ENCODE data around the gene ROR2.
"Not testable (repeated sequence)": the region's sequence is repeated elsewhere in the genome, so short reads cannot be mapped to it uniquely, and the experiment has no call there.

The ROR2 gene

DNA sequence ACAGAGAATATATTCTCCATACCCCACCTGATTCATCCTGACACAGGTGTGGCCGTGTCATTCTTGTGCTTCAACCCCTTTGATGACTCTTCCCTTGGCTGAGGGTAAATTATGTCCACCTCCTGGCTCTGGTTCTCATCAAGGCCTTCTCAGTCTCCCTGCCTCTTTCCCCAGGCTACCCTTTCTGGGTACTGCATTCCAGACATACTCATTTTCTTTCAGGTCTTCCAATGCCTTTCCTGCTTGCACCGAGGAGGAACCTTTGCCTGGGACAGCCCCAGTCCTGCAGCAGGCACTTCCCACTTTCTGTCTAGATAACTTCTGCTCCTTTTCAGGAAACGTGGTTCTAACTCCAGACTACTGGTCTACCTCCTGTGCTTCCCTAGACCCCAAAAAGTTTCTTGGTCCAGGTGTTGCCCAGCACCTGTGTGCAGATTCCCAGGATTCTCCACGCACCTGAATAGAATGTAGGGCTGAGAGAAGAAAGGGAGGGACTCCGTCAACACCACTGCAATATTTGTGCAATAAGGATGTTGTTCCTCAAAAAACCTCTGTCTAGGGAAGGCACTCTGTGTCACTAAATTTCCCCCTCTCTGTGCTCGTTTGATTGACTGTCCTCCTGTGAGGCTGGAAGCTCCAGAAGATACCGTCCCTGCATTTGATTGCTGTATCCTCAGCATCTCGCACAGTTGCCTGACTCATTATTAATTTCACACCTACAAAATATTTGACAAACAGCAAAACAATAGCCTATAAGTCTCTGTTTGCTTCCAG lies 271.0 kb downstream of the ROR2 start:
- DNase-seq (ENCODE audit: low spot score), result no peak

DNA sequence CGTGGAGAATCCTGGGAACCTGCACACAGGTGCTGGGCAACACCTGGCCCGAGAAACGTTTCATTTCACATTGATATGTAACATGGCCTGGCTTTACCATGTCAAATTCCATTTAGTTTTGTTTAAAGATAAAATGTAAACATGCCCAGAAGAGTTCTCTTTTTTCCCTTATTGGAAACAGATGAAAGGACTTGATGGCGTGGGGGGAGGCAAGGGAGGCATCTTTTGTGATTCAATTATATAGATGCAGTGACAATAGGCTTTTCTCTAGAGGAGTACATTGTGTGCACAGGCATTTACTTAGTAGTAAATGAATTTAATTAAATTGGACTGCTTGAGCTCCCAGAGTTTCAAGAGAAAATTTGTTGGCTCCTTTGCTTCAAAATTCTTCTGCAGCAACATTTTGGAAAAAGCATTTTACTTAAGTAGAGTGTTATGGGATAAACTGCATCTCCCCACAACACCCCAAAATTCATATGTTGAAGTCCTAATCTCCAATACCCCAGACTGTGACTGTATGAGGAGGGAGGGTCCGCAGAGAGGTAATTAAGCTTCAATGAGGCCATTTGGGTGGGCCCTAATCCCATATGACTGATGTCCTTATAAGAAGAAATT lies 272.1 kb downstream of the ROR2 start:
- DNase-seq (ENCODE audit: low spot score), result no peak

DNA sequence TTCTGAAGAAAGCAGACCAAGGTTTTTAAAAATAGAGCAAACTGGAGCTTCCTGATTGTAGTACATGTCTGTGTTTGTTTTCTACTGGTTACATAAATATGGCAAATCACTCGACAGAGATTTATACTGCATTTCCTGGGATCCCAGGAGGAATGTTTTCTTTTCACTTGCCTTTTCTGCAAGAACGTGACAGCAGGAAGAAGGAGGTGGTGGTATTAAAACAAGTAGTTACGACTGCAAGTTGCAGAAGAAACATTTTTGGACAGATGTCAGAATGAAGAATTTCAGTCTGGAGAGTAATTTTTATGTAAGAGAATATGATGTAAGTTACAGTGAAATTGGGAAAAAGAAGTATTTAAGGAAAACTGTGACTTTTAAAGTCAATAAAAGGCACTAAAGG lies 272.7 kb downstream of the ROR2 start:
- no peak for DNase-seq (ENCODE audit: low spot score)

DNA sequence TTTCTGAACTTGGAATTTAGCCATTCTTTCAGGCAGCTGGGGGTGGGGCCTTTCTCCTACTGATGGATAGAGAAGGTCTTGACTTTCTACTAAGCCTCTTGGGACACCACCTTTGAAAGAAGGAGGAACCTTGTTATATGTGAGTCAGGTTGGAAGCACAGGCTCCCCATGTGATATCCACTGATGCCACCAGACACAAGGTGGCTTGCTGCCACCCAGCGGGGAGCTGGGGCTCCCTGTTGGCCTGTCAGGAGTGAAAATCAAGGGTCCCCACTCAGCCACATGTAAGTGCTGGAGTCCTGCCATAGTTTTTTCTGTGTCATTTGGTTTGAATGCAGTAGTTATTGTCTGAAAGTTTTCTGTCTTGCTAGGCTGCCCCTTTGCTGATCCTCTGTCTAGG lies 274.0 kb downstream of the ROR2 start:
- DNase-seq (ENCODE audit: low spot score), result no peak

DNA sequence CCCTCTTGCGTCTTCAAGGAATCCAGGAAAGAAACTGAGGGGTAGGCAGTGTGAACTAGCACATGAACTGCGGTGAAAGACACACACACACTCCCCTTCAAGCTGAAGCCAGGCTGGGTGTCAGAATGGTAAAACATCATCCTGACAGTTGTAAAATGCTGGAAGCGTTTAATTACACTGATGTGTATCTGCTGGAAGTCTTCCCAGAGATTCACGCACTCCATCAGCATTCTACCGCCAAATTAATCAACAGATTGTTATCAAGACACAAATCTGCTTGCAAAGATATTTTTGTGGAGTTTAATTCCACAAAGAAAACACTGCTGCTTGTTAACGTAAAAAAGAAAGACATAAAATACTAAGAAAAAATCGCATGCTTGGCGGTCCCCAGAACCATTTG lies 285.4 kb downstream of the ROR2 start:
- DNase-seq (ENCODE audit: low spot score), result no peak

DNA sequence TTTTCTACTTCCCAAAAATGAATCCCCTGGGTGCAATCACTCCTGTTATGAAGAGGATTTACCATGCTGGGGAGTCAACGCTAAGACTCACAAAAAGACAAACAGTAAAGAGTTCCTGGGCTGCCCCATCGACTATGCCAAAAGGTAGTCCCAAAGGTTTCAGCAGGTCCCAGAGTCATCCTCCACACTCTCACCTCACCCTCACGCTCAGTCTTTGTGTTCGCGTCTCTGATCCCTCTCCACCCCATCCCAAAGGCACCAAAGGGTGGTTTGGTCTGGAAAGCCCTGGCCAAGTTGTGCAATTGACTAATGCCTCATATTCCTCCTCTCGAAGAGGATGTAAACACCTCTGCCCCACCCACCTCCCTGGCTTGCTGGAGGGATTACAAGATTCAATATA lies 286.2 kb downstream of the ROR2 start:
- DNase-seq (ENCODE audit: low spot score), result no peak

DNA sequence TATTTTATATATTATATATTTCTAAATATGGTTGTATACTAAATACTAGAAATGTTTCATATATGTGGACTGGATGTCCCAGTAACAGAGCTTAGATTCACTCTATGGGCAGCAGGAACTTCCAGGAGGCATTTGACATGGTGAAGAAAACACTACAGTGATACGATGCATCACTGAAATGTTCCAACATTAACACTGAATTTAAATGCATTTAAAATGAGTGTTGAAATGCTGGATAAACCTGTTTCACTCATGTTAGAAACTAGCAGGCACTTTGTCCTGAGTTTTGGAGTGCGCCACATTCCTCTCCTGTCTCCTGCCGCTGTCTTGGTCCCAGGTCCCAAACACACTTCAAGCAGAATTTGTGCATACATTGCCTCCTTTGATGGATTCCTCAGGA lies 288.6 kb downstream of the ROR2 start:
- DNase-seq (ENCODE audit: low spot score), result no peak

DNA sequence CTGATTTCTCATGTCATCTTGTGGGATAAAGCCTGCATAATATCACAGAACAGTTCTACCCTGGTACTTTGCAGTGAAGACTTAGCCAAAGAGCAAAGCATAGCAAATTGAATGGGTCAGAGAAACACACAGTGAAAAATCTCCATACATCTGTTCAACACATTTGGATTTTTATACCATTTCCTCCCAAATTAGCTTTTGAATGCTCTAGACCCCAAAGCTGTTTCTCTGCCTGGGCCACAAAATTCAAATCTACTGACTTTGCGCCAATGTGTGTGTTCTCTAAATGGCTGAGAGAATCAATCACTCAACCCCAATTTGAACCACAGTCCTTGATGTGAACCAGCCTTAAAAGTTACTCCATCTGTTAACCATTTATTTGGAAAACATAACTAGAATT lies 289.5 kb downstream of the ROR2 start:
- DNase-seq (ENCODE audit: low spot score), result no peak

DNA sequence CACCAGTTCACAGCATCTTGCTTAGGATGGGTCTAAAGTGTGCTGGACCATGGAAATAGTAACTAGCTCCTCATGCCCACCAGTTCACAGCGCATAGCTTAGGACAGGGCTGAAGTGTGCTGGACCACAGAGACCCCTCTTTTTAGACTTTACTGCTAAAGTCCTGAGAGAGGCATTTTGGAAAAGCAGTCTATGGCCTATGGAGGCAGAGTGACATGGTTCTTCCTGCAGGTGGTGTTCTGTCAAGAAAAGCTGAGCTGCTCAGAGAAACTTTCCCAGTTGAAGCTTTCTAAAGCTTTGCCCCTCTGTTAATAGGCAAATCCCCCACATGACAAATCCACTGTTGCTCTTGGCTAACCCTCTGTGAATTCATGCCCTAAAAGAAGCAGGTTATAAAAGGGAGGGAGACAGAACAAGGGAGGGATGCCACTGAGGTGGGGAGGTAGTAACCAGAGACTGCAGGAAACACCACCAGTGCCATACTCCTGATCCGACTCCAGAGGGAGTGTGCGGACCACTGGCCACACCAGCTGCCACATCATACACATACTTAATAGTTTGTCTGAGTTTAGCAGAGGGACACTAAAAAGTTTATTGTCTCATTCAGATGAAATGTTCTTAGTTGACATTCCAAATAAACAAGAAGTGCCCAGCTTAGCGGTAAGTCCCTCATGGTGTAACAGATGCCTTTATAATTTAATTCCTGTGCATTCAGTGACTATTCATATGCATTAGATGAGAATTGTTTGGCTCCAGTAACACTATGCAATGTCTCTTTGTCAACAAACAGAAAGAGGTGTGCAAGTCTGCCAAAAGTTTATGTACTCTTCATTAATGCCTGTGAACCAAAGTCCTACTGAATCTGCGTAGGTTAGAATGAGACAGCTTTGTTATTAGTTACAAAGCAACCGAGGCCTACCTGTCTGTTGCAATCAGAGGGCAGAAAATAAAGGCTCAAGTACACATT lies 290.2 kb downstream of the ROR2 start:
- peak; percentile 42 for DNase-seq (ENCODE audit: low spot score)

DNA sequence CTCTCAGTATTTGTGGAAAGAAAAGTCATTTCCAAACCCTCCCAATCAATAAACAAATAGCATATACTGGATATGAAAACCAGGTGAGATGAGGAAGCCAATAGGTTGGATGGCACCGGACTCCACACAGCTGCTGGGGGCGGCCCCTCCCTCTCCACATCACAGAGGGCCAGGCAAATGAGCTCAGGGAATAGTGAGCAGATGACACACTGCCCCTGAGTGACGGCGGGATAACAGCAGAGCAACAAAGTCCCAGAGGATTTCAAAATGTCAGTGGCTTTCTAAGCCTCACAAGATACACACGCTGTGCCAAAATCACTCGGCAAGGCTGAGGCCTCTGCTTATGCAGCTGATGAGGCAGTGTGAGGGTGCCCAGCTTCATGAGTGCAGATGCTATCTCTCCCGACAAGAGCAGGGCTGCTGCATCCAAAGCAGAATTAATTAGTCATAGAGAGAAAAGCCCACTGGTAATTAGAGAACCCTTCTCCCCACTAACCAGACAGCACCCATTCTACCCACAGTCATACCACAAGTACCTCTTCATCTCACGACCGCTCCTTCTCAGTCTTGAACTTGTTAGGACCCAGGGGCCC lies 291.4 kb downstream of the ROR2 start:
- no peak for DNase-seq (ENCODE audit: low spot score)

DNA sequence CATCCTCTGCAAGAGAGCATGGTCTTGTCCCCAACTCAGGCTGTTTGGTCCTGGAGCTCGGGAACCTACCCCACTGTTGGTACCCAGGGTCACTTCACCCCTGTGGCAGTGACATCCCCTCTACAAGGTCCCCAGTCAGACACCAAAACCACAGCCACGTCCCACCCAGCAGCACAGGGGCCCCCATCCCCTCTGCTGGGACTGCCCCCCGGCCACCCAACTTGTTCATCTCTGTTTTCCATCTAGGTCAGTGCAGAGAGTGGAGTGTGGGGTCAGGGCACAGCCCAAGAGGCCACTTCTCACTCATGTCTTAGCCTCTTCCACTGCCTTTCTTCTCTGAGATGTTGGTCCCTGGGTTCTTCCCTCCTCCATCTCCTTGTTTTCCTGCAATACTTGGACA lies 292.5 kb downstream of the ROR2 start:
- DNase-seq (ENCODE audit: low spot score), result no peak

DNA sequence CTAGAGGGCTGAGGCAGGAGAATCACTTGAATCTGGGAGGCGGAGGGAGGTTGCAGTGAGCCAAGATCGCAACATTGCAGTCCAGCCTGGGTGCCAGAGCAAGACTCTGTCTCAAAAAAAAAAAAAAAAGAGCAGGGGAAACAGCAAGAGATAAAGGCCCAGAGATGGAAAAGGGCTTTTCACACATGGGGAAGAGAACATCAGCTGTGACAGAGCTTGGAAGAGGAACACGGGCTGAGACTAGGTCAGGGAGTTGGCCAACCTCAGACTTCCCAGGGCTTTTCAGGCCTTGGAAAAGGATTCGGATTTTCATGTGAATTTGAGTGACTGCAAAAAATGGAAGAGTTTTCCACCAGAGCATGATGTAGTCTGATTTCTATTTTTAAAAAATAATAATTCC lies 294.4 kb downstream of the ROR2 start:
- DNase-seq (ENCODE audit: low spot score), result no peak

DNA sequence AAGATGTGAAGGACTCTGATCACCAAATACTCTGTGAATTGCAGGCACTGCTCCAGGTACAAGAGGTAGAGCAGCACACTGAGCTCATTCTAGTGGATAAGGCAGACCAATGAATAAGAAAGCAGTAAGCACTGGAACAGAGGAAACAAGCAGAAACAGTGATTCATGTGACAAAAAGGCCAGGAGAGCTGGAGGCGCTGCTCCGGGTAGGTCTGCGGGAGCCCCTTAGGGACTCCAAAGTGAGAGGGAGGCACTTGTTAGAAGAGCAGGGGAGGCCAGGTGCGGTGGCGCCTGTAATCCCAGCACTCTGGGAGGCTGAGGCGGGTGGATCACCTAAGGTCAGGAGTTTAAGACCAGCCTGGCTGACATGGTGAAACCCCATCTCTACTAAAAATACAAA lies 294.8 kb downstream of the ROR2 start:
- DNase-seq (ENCODE audit: low spot score), result no peak

DNA sequence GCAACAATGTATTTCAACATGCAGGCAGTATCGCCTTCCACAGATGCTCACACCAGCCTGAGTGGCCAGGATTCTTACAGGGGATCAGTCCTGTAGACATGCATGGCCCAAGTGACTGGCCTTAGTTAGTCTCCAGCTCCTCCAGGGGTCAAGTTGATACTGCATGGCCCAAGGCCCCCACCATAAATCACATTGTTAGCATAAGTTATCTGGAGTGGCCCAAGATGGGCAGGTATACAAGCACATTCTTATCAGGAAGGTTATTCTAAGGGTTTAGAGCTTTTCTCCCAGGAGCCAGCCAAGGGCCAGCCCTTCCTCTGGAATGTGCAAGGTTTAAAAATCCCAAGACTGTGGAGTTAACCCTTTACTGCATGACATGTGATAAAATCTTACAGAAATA lies 295.5 kb downstream of the ROR2 start:
- no peak for DNase-seq (ENCODE audit: low spot score)

DNA sequence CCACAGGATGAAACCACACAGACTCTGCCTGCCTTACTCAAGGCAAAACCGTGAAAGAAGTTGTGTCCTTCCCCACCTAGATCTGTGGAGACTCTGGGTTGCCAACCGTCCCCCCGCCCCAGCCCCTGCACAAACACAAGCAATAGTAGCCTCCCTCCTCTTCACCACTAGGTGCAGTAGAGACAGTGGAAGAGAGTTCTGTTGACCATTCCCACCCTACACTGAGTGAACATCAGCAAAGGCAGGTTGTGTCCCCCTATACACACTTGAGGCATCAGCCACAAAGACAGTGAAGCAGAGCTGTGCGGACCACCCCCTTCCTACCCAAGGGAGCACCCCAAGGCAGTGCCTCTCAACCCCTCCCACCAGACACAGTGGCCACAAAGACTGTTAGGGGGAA lies 302.7 kb downstream of the ROR2 start:
- DNase-seq (ENCODE audit: low spot score), result no peak

DNA sequence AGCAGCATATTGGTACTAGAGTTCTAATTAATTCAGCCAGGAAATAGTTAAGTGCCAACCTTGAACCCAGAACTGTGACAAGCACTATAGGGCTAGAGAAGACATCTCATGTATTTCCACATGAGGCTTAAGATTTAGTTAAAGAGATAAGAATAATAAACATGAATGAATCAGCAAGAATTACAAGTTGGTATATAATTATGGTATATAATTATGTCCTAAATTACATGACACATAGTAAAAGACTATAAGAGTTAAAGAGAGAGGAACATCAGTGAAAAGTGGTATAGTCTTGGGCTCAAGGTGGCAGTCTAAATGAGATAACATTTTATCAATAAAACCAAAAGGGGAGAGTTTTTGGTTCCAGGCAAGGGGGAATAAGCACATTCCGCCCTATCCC lies 303.3 kb downstream of the ROR2 start:
- DNase-seq (ENCODE audit: low spot score), result no peak

DNA sequence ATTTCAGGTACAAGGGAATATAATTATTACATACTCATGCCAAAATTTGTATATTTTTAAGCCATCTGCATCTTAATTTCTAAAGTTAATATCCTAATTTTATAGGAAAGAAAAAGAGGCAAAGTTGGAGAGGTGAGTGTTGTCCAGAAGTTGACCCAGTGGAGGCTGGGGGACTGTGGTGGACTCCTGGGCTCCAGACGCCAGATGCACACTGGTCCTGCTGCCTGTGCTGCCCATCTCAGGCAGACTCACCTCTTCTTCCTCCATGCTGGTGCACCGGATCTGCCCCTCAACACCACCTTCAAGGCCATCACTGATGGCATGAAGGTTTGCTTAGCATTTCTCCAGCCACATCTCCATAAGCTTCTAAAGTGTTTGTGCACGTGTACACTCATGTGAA lies 305.6 kb downstream of the ROR2 start:
- no peak for DNase-seq (ENCODE audit: low spot score)

DNA sequence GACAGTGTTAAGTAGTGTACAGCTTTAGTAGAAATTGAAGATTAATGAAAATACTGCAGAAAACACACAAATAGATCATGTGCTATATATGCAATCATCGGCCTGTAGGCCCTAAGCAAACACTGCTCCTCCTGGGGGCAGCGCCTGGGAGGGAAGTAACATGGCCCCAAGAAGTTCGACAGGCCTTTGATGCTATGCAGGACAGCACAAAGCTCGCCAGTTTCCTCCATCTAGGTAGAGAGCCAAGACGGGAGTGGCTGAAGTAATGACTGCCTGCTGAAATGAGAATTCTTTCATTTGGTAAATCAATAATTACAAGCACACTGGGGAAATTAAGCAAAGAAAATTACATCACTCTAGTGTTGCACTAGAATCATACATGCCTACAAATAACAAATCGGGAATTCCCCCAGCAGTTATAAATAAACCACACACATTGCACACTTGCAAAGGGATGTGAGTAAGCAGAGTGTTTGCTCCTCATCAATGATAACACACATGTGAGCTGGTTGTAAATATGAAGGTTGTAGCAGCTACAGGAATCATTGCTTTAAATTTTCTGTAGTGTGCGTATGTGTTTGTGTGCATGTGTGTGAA lies 306.4 kb downstream of the ROR2 start:
- no peak for DNase-seq (ENCODE audit: low spot score)

DNA sequence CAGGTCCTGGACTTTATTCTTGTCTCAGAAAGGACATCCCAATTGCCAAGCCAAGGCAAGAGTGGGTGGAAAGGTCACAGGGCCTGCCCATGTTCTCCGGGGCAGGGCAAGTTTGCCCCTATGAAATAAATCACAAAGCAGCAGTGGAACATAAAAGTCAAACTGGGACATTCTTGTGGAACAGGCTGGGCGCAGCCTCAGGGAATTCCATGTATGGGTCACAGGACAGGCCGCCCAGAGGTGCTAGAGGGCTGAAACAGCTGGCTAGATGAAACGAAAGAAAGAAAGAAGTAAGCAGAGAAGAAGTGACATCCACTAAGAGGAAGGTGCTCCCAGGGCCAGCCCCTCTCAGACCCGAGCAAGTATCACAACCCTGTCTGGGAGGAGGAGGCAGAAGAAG lies 307.3 kb downstream of the ROR2 start:
- no peak for DNase-seq (ENCODE audit: low spot score)

DNA sequence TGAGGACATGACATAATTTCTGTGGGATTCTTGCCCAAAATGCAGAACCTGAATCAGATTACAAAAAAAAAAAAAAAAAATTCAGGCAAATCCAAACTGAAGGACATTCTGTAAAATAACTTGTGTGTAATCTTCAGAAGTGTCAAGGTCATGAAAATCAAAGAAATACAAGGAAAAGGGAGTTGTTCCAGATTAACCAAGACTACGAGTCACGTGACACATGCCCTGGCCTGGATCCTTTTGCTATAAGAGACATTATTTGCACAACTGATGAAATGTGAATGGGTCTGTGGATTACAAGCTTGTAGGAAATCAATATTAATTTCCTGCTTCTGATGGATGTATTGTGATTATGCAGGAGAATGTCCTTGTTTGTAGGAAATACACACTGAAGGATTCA lies 309.6 kb downstream of the ROR2 start:
- DNase-seq (ENCODE audit: low spot score), result no peak

DNA sequence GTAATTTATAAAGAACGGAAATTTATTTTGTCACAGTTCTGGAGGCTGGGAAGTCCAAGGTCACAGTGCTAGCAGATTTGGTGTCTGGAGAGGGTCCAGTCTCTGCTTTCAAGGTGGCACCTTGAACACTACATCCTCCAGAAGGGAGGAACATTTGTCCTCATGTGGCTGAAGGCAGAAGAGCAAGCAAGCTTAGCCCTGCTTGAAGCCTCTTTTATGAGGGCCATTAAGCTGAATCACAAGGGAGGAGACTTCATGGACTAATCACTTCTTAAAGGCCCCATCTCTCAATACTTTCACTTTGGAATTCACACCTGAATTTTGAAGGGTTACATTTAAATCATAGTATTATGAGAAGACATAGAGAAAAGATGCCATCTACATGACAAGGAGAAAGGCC lies 311.0 kb downstream of the ROR2 start:
- no peak for DNase-seq (ENCODE audit: low spot score)

DNA sequence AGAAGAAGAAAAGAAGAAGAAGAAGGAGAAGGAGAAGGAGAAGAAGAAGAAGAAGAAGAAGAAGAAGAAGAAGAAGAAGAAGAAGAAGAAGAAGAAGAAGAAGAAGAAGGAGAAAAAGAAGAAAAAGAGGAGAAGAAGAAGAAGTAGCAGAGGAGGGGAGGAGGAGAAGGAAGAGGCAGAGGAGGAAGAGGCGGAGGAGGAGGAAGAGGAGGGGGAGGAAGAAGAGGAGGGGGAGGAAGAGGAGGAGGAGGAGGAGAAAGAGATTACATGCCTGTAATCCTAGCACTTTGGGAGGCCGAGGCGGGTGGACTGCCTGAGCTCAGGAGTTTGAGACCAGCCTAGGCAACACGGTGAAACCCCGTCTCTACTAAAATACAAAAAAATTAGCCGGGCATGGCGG lies 315.2 kb downstream of the ROR2 start:
- DNase-seq (ENCODE audit: low spot score), result not testable (repeated sequence)

All from COLO829 (cell line).